GM12891 (cell line): Measurements from ENCODE around the gene PIK3R1.

Experiments
- POLR2A ChIP-seq: IDR thresholded peaks from 2 replicates; pipeline ENCODE4 v1.6.1; 2011; ENCODE audit warnings: low read depth, low read length, control low read depth
- POLR2AphosphoS5 ChIP-seq: IDR thresholded peaks from 2 replicates; pipeline ENCODE4 v1.6.1; 2011; ENCODE audit warnings: low read depth, low read length, control low read depth

DNA sequence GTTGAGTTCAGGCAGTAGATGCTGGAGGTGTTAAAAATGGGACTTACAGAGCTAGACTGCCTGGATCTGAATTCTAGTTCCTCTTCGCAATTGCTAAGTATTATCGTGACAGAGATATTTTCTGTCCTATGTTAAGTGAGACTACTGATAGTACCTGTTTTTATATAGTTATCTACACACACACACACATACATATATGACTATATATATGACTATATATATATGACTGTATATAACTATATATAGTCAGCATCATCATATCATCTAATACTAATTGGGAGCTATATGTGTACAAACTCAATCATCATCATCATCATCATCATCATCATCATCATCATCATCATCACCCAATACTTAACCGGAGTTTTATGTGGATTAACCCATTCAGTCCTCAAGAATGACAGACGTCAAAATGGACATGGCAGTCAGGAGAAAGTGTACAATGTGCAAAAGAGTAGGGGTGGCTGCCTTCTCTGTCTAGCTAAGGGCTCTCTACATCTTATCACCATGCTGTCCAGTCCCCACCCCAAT lies 7.3 kb downstream of the PIK3R1 start:
- no peak for TF ChIP-seq POLR2A
- TF ChIP-seq POLR2AphosphoS5, result no peak
